ENCODE data around the gene GPER1.
A peak's percentile ranks its signal among the peaks of the same experiment; 100 is the strongest.

GRCh38 chr7:1040790-1041189, 47.1 kb upstream of the GPER1 start:
- TF ChIP-seq, protein P1, sequence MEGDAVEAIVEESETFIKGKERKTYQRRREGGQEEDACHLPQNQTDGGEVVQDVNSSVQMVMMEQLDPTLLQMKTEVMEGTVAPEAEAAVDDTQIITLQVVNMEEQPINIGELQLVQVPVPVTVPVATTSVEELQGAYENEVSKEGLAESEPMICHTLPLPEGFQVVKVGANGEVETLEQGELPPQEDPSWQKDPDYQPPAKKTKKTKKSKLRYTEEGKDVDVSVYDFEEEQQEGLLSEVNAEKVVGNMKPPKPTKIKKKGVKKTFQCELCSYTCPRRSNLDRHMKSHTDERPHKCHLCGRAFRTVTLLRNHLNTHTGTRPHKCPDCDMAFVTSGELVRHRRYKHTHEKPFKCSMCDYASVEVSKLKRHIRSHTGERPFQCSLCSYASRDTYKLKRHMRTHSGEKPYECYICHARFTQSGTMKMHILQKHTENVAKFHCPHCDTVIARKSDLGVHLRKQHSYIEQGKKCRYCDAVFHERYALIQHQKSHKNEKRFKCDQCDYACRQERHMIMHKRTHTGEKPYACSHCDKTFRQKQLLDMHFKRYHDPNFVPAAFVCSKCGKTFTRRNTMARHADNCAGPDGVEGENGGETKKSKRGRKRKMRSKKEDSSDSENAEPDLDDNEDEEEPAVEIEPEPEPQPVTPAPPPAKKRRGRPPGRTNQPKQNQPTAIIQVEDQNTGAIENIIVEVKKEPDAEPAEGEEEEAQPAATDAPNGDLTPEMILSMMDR (IDR thresholded peaks at IDR 0.05), result no peak
- TF ChIP-seq POLR2A (IDR thresholded peaks at IDR 0.05; ENCODE audit: low read depth) (no peak), EP300 (IDR thresholded peaks at IDR 0.05) (no peak), POLR2AphosphoS5 (IDR thresholded peaks at IDR 0.05) (peak in 1 of 2 donors; percentile 23)
